ENCODE data around the gene IPMK.

DNA sequence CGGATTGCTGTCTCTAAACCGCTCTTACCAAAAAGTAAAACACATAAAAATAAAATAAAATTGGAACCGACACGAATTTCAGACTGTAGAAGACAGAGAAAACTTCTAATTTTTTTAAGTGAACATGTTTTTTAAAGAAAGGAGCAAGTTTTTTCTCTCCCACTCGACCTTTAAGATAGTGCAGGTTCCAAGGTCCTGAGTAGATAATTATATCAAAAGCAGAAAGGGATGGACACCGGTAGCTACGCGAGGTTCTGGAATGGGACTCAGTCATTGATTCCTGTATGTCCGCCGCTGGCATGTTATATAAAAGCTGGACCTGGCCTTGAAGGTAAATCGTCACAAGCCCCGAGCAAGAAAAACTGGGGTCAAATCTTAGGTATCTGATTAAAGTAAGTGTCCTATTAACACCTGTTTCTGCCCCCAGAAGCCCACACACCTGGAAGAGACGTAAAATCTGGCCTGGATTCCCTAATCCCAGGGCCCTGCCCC is 806 bp upstream of the IPMK start:
- TF ChIP-seq CTCF (IDR thresholded peaks at IDR 0.05) (no peak), EZH2 (IDR thresholded peaks at IDR 0.05) (no peak)
